C4-2B (cell line): ENCODE measurements around the gene NRP1.

Source experiments
- CTCF ChIP-seq: fragments of 450-650 bp; conservative IDR thresholded peaks from 2 replicates; pipeline ENCODE4 v1.5.1; 2017; ENCODE audit warnings: mild to moderate bottlenecking
- ZFX ChIP-seq: fragments of 450-650 bp; IDR thresholded peaks from 2 replicates; pipeline ENCODE4 v1.6.1; 2017

GRCh38 chr10:33217854-33218253 lies 116.6 kb downstream of the NRP1 start:
- TF ChIP-seq CTCF = no peak
- TF ChIP-seq ZFX = no peak
